ENCODE measurements around the gene RPP25.
A peak's percentile ranks its signal among the peaks of the same experiment; 100 is the strongest.

The RPP25 gene

GRCh38 chr15:74956648-74957475 is at the start of gene RPP25:
TSS of gene RPP25 (minus strand) at chr15:74956772. CDS start at chr15:74956583, 189 bp downstream.
- peaks cover 4% of the 10 kb centered on the region for H3K27me3 ChIP-seq (replicated peaks)
- peak within 1 kb of the TSS; percentile 59 for H3K4me3 ChIP-seq (ENCODE audit: low read depth, low read length)
- H3K27ac ChIP-seq: no peak within 1 kb of the TSS
- no peak for TF ChIP-seq CTCF (IDR thresholded peaks at IDR 0.05; ENCODE audit: low read depth, low read length, missing control alignments)
- in situ Hi-C loops (cut with HindIII; ENCODE audit: low pct_ligation_motif_present, low sequenced_read_pairs): no loop called here
- H3K36me3 ChIP-seq (replicated peaks): no peaks in the 10 kb centered on the region
- DNase-seq: peak; percentile 63

- no peak for DNase-seq
- in situ Hi-C loops (cut with HindIII; ENCODE audit: low pct_ligation_motif_present, low sequenced_read_pairs): no loop called here
- Histone ChIP-seq H3K36me3 (replicated peaks) (no peaks in the 10 kb centered on the region), H3K27ac (no peak overlapping the region), H3K27me3 (replicated peaks) (no peaks in the 10 kb centered on the region), H3K4me3 (ENCODE audit: low read depth, low read length) (no peak overlapping the region)
- no peak for TF ChIP-seq CTCF (IDR thresholded peaks at IDR 0.05; ENCODE audit: low read depth, low read length, missing control alignments)
These were observed 45.8 kb upstream of the RPP25 start for GRCh38 chr15:75002398-75002797.

GRCh38 chr15:75001310-75001709 is 44.7 kb upstream of the RPP25 start:
- Histone ChIP-seq H3K27me3 (replicated peaks) (peaks cover 8% of the 10 kb centered on the region), H3K36me3 (replicated peaks) (no peaks in the 10 kb centered on the region), H3K27ac (no peak overlapping the region), H3K4me3 (ENCODE audit: low read depth, low read length) (no peak overlapping the region)
- in situ Hi-C loops (cut with HindIII; ENCODE audit: low pct_ligation_motif_present, low sequenced_read_pairs): no loop called here
- no peak for DNase-seq
- TF ChIP-seq CTCF (IDR thresholded peaks at IDR 0.05; ENCODE audit: low read depth, low read length, missing control alignments): no peak

GRCh38 chr15:74997543-74997942 is 41.0 kb upstream of the RPP25 start:
- H3K36me3 ChIP-seq (replicated peaks): no peaks in the 10 kb centered on the region
- peaks cover 13% of the 10 kb centered on the region for H3K27me3 ChIP-seq (replicated peaks)
- H3K27ac ChIP-seq: no peak overlapping the region
- TF ChIP-seq CTCF (IDR thresholded peaks at IDR 0.05; ENCODE audit: low read depth, low read length, missing control alignments): no peak
- no peak overlapping the region for H3K4me3 ChIP-seq (ENCODE audit: low read depth, low read length)
- in situ Hi-C loops (cut with HindIII; ENCODE audit: low pct_ligation_motif_present, low sequenced_read_pairs): no loop called here
- no peak for DNase-seq

GRCh38 chr15:74997141-74997540 is 40.6 kb upstream of the RPP25 start:
- no peak for TF ChIP-seq CTCF (IDR thresholded peaks at IDR 0.05; ENCODE audit: low read depth, low read length, missing control alignments)
- no peaks in the 10 kb centered on the region for H3K36me3 ChIP-seq (replicated peaks)
- H3K4me3 ChIP-seq (ENCODE audit: low read depth, low read length): no peak overlapping the region
- DNase-seq: no peak
- in situ Hi-C loops (cut with HindIII; ENCODE audit: low pct_ligation_motif_present, low sequenced_read_pairs): no loop called here
- H3K27me3 ChIP-seq (replicated peaks): peaks cover 13% of the 10 kb centered on the region
- H3K27ac ChIP-seq: no peak overlapping the region
